T-helper 1 cell treated with Interleukin-12 subunit alpha and Interleukin-12 subunit beta and Interleukin-4 antibody, amounts not matched to agents 30 μg/mL and 1 μg/mL, for 36 hours (primary cell): ENCODE results near the gene CDKAL1.
"Not testable (repeated sequence)": the region's sequence is repeated elsewhere in the genome, so short reads cannot be mapped to it uniquely, and the experiment has no call there.

ENCODE experiments used
- H3K27ac Mint-ChIP-seq: one replicate; pipeline ENCODE4 v1.8.0; 2021; ENCODE audit warnings: mild to moderate bottlenecking, mixed read lengths
- H3K27me3 Mint-ChIP-seq: one replicate; pipeline ENCODE4 v1.8.0; 2021; ENCODE audit warnings: low read depth, mixed read lengths
- H3K36me3 Mint-ChIP-seq: one replicate; pipeline ENCODE4 v1.8.0; 2021; ENCODE audit warnings: low read depth, mixed read lengths
- H3K4me1 Mint-ChIP-seq: one replicate; pipeline ENCODE4 v1.8.0; 2021; ENCODE audit warnings: low read depth, mixed read lengths
- H3K4me3 Mint-ChIP-seq: one replicate; pipeline ENCODE4 v1.8.0; 2021; ENCODE audit warnings: mild to moderate bottlenecking, moderate library complexity, mixed read lengths
- H3K9me3 Mint-ChIP-seq: one replicate; pipeline ENCODE4 v1.8.0; 2021; ENCODE audit warnings: mixed read lengths

CDKAL1 gene

DNA sequence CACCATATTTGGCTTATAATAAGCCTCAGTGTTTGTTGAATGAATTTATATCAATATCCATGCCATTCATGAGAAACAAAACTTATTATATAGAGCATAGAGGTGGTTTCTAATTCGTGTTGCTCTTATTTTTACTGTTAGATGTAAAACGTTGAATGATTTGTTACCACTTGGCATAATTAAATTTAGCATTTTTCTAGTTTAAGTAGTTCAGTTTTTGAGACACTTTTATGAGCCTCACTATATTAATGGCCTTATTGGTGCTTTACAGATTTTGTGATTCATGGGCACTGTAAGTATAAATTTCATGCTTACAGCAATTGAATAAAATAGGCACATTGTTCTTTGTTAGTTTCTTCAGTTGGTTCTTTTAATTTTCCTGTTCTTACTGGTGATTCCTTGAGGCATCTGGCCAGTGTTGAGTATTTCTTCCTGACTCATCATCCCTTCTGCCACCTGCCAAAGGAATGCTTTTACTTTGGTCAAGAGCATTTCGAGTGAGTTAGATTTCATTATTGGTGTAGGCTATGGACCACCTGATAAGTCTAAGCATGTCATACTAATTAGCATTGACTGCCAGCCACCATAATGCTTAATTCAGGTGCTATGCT, 34.8 kb downstream of the CDKAL1 start:
- Mint-ChIP-seq H3K4me3 (no peak overlapping the region), H3K27ac (no peak overlapping the region), H3K27me3 (no peaks in the 10 kb centered on the region), H3K4me1 (peaks cover 20% of the 10 kb centered on the region), H3K9me3 (no peaks in the 10 kb centered on the region), H3K36me3 (peaks cover 7% of the 10 kb centered on the region)

DNA sequence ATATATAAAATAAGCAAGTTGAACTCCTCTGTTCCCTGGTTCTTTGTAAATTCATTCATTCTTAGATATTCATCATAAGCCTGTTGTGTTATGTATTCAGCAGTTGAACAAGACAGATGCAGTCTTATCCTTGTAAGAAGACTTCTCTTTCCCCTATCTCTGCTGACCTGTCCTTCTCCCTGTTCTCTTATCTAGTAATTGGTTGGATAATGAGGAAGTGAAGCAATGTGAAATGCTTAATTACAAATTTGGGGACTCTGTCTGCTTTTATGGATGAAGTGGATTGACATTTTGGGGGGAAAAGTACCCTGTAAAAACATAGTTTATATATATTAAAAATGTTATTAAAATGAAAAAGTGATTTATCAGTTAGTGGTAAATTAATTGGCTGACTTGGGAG, 37.0 kb downstream of the CDKAL1 start:
- H3K27me3 Mint-ChIP-seq = no peaks in the 10 kb centered on the region
- peaks cover 13% of the 10 kb centered on the region for H3K36me3 Mint-ChIP-seq
- H3K27ac Mint-ChIP-seq = no peak overlapping the region
- no peaks in the 10 kb centered on the region for H3K9me3 Mint-ChIP-seq
- no peak overlapping the region for H3K4me3 Mint-ChIP-seq
- peaks cover 12% of the 10 kb centered on the region for H3K4me1 Mint-ChIP-seq

DNA sequence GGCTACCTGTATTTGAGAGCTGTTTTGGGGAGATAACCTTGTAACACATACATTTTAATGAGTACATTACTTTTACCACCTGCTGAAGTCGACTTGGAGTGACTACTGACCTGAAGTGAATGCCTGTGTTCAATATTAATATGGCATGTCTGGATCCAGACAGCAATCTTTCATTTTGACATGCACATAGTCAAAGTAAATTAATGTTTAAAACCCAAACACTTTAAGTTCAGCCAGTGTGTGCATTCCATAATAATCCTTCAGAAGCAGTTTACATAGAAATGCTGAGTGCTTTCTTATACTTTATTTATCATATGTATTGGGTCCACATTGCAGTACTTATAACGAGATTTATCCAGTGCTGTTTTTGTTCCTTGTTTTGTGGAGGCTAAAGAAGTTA, 38.0 kb downstream of the CDKAL1 start:
- Mint-ChIP-seq H3K4me1 (peaks cover 15% of the 10 kb centered on the region), H3K36me3 (peaks cover 13% of the 10 kb centered on the region), H3K9me3 (no peaks in the 10 kb centered on the region), H3K27me3 (no peaks in the 10 kb centered on the region), H3K27ac (no peak overlapping the region), H3K4me3 (no peak overlapping the region)

DNA sequence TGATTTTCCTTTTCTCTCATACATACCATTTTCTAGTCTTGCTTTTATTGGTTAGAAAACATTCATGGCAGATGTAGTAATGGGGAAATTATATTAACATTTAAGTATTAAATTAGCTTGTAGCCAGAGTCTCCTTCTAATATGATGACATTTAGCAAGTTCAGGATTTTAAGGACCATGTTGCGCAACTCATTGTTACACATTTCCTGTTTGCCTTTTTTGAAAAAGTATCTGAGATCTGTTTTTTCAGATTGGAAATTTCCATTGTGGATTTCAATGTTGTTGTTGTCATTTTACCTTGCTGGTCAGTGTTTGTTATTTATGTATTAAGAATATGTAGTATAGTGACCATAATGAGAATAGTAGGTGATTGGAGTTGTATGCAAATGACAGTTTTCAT, 38.7 kb downstream of the CDKAL1 start:
- H3K27me3 Mint-ChIP-seq = no peaks in the 10 kb centered on the region
- H3K4me3 Mint-ChIP-seq = no peak overlapping the region
- H3K36me3 Mint-ChIP-seq = peaks cover 12% of the 10 kb centered on the region
- no peaks in the 10 kb centered on the region for H3K9me3 Mint-ChIP-seq
- H3K27ac Mint-ChIP-seq = no peak overlapping the region
- peaks cover 15% of the 10 kb centered on the region for H3K4me1 Mint-ChIP-seq

DNA sequence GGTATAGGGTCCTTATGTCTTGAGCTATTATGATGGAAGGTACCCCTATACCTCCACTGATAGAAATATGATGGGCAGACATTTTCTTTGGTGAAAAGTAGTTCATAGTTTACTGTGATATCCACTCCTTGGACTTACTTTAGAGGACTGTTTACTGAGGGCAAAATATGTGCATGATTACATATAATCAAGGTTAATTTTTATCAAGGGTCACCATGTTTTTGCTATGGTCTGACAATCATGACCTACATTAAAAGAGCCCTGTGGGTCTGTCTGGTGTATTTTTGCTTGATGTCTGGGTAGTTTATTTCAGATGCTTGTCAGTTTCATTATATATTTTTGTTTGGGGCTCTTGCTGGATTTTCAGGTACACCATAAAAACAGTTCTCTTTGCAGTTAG, 40.1 kb downstream of the CDKAL1 start:
- H3K27me3 Mint-ChIP-seq = no peaks in the 10 kb centered on the region
- H3K4me3 Mint-ChIP-seq = no peak overlapping the region
- peaks cover 15% of the 10 kb centered on the region for H3K4me1 Mint-ChIP-seq
- no peak overlapping the region for H3K27ac Mint-ChIP-seq
- peaks cover 13% of the 10 kb centered on the region for H3K36me3 Mint-ChIP-seq
- H3K9me3 Mint-ChIP-seq = no peaks in the 10 kb centered on the region

DNA sequence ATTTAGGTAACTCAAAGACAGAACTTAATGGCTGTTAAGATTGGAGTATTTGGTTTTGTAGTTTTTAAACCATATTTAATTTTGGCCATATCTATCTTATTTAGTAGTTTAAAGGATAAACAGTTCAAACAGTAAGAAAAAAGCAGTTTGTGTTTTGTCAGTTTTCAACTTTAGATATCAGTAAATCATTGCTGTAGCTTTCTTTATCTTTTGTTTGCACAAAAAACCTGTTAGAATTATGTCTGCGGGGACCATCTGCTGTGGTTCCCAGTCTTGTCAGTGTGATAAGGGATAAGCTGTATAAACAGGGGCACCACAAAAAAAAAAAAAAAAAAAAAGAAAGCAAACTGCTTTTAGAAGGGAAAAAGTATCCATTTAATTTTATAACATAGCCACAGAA, 40.9 kb downstream of the CDKAL1 start:
- peaks cover 15% of the 10 kb centered on the region for H3K4me1 Mint-ChIP-seq
- H3K9me3 Mint-ChIP-seq = no peaks in the 10 kb centered on the region
- peaks cover 13% of the 10 kb centered on the region for H3K36me3 Mint-ChIP-seq
- no peak overlapping the region for H3K4me3 Mint-ChIP-seq
- no peaks in the 10 kb centered on the region for H3K27me3 Mint-ChIP-seq
- H3K27ac Mint-ChIP-seq = no peak overlapping the region

DNA sequence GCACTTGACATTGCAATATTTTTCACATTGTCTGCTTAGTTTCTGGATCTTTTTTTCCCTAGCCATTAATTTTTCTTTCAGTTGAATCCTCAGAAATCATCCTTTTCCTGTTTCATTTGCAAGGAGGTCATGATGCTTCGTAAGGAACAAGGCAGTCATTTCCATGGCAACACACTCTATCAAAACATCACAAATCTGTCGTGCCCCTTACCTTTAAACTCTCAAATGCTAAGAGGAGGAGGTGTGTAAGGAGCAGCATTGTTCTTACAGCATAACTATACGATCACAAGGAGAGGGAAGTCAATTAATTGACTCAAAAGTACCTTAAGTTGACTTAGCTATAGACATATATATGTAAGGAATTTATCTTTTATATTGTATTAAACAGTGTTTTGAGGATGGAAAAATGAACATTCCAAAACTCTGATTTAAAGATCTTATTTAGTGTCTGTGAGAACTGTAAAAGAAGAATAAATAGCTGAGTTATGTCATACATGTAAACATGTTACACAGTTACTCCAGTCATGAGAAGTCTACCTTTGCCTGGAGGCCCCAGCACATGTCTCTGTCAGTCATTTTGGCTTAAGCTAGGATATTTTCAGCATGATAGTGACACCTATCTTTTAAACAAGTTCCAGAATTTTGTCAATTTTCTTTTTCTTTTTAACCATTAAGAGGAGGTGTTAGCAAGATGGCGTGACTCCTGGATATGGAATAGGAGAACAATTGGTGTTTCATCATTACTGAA, 41.6 kb downstream of the CDKAL1 start:
- peaks cover 12% of the 10 kb centered on the region for H3K36me3 Mint-ChIP-seq
- no peaks in the 10 kb centered on the region for H3K27me3 Mint-ChIP-seq
- H3K9me3 Mint-ChIP-seq = no peaks in the 10 kb centered on the region

DNA sequence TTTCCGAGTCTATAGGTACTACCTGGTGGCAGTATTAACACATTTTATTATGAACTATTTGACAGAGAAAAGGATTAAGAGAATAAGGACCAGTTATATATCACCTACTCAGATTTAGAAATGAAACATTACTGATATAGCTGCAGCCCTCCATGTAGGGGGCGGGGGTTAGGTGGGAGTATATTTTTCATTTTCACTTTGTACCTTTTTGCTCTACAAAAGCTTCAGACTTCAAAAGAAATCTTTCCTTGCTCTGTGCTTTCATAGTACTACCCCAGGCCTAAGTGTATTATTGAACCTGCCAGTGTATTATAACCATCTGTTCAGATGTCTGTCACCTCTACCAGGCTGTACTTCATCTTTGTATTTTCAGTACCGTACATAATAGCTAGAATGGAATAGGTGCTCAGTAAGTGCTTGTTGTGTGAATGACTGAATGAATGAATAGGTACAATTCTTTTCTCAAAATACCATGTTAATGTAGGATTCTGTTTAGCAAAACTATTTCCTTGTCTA, 43.0 kb downstream of the CDKAL1 start:
- no peak overlapping the region for H3K4me3 Mint-ChIP-seq
- H3K9me3 Mint-ChIP-seq = no peaks in the 10 kb centered on the region
- no peak overlapping the region for H3K27ac Mint-ChIP-seq
- no peaks in the 10 kb centered on the region for H3K27me3 Mint-ChIP-seq
- H3K4me1 Mint-ChIP-seq = peaks cover 15% of the 10 kb centered on the region
- peaks cover 11% of the 10 kb centered on the region for H3K36me3 Mint-ChIP-seq

More for the DNA sequence above, 41.6 kb downstream of the CDKAL1 start:
- no peak overlapping the region for H3K27ac Mint-ChIP-seq
- no peak overlapping the region for H3K4me3 Mint-ChIP-seq
- peaks cover 15% of the 10 kb centered on the region for H3K4me1 Mint-ChIP-seq

DNA sequence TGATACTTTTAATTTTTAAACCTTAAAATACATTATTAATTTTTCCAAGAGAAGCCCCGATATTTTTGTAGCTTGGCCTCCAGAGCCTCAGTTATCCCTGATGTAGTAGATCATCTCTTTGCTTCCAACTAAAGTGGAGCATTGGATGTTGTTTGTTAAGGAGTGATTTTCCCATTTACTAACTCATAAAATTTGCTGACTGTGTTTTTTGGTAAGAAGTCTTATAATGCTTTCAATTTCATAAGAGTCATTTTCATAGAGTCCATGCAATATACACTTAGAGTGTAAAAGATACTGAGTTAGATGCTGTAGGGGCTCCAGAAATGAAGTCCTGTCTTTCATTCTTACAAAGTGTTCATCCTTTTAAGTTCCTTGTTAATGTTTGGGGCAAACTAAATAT, 46.8 kb downstream of the CDKAL1 start:
- Mint-ChIP-seq H3K4me3 (no peak overlapping the region), H3K36me3 (peaks cover 12% of the 10 kb centered on the region), H3K27me3 (no peaks in the 10 kb centered on the region), H3K9me3 (no peaks in the 10 kb centered on the region), H3K4me1 (peaks cover 13% of the 10 kb centered on the region), H3K27ac (no peak overlapping the region)

DNA sequence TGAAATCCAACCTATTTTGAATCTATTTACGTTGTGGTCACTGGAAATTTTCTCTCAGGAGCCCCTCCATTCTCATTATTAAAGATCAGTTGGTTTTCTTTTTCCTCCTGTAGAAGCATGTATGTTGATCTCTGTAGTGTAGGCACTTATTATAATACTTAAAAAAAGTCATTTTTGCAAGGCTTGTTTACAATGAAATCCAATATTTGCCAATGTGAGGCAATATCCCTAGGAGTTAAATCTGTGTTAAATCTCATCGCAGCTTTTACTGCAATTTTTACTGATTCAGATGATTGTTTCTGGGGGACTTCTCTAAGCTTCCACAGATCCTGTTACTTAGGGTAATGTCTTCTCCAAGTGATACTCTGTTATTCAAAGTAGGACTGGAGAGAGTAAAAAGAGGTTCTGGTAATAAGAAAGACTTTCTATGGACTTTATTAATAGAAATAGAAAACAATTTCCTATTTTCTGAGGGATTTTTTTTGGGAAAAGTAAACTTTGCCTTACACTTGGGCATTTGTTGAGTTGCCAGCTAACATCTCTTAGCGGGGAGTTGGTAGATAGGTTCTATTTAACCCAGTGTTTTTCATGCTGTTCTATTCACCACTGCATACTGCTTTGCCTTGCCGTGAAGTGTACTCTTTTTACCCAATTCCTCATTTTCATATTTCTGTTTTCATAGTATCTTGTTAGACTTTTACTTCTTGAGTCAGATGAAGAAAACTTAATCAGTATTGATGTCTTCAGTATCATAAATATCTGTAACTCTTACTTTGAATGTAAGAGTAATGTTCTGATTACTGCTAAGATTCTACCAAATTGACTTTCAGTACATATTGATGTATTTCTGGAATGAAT, 48.6 kb downstream of the CDKAL1 start:
- no peaks in the 10 kb centered on the region for H3K27me3 Mint-ChIP-seq
- no peak overlapping the region for H3K4me3 Mint-ChIP-seq
- H3K27ac Mint-ChIP-seq = no peak overlapping the region
- H3K4me1 Mint-ChIP-seq = peaks cover 10% of the 10 kb centered on the region
- no peaks in the 10 kb centered on the region for H3K9me3 Mint-ChIP-seq
- H3K36me3 Mint-ChIP-seq = peaks cover 10% of the 10 kb centered on the region

DNA sequence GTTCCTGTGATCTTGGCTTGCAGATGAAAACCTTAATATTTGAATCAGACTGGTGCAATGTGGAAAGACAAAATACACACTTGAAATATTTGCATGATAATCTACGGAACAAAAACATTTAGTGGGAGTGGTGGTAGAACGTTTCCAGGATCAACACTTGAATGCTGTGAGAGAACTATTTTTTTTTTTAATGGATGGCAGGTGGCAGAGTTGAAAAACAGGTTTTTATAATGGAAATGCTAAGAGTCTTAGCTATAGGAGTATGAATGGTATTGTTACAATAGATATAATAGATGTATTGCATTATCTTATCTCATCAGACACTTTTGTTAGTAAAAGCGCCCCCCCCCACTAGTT, 49.2 kb downstream of the CDKAL1 start:
- Mint-ChIP-seq H3K27me3 (no peaks in the 10 kb centered on the region), H3K4me3 (no peak overlapping the region), H3K27ac (no peak overlapping the region), H3K36me3 (peaks cover 10% of the 10 kb centered on the region), H3K9me3 (no peaks in the 10 kb centered on the region), H3K4me1 (peaks cover 10% of the 10 kb centered on the region)

DNA sequence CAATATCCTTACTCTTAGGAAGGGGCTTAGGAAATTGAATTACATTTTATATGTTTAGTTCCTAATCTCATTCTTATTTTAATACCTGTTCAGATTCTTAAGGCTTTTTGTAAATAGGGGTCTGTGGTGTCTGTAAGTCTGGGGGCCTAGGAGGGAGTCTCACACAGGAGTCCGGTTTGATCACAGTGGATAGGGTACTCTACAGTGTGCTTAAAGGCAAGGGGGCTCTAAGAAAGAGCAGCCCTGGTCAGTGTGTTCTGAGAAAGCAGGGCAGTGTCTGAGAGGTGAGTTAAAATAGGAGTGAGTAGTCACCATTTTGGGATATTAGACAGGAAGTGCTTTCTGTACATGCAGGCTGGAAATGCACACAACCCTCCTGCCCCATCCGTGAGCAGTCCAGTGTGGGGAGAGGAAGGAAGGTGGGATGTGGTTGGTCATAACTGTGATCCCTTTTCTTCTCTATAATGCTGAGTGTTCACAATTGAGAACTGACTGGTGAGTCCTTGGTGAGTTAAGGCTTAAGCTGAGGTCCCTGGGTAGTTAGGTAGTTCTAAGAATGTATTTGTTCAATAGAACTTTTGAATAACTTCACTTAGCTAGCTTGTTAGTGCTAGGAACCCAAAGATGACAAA, 50.0 kb downstream of the CDKAL1 start:
- Mint-ChIP-seq H3K27ac (no peak overlapping the region), H3K27me3 (no peaks in the 10 kb centered on the region), H3K9me3 (no peaks in the 10 kb centered on the region), H3K36me3 (peaks cover 7% of the 10 kb centered on the region), H3K4me3 (no peak overlapping the region), H3K4me1 (peaks cover 13% of the 10 kb centered on the region)

DNA sequence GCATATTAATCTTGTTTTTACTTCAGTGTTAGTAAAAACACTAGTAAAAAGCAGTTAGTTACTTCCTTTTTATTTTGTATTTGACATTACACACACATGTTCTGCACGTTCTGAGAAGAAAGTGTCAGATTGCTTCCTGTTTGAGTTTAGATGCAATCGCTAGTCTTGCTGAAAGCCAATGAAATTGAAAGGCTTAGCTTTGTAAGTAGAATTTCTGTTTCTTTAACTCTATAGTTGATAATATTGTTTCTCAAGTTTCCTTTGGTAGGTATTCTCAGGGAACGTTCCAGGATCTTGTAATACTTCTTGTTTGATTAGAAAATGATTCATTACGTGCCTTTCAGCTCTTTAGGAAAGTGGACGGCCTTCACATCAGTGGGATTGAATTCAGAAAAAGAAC, 55.0 kb downstream of the CDKAL1 start:
- H3K4me3 Mint-ChIP-seq = no peak overlapping the region
- H3K4me1 Mint-ChIP-seq = peaks cover 15% of the 10 kb centered on the region
- H3K27me3 Mint-ChIP-seq = no peaks in the 10 kb centered on the region
- no peak overlapping the region for H3K27ac Mint-ChIP-seq
- H3K9me3 Mint-ChIP-seq = peaks cover 31% of the 10 kb centered on the region
- peaks cover 43% of the 10 kb centered on the region for H3K36me3 Mint-ChIP-seq

DNA sequence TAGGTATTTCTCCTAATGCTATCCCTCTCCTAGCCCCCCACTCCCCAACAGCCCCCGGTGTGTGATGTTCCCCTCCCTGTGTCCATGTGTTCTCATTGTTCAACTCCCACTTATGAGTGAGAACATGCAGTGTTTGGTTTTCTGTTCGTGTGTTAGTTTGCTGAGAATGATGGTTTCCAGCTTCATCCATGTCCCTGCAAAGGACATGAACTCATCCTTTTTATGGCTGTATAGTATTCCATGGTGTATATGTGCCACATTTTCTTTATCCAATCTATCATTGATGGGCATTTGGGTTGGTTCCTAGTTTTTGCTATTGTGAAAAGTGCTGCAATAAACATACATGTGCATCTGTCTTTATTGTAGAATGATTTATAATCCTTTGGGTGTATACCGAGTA, 56.2 kb downstream of the CDKAL1 start:
- H3K4me3 Mint-ChIP-seq, H3K27me3 Mint-ChIP-seq, H3K27ac Mint-ChIP-seq: not testable (repeated sequence)
- Mint-ChIP-seq H3K4me1 (peaks cover 11% of the 10 kb centered on the region), H3K9me3 (peaks cover 38% of the 10 kb centered on the region), H3K36me3 (peaks cover 49% of the 10 kb centered on the region)
